Measurements from ENCODE around the gene PAPPA2.

DNA sequence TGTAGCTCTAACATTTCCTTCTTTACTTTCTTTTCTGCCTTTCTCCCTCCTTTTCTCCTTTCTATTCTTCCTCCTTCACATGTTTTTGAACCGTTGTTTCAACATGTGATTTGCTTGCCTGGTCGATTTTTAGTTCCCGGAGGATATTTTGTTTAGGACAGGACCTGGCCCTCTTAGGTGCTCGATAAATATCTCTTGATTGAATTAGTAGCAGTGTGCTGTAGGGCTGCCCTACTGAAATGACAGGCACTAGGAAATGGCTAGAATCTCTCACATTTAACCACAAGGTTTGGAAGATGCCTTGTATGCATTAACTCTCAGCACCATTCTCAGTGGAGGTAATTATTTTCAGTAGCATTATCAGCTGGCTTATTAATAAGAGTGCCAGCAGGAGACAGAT lies 305.6 kb downstream of the PAPPA2 start:
- TF ChIP-seq, protein P1, sequence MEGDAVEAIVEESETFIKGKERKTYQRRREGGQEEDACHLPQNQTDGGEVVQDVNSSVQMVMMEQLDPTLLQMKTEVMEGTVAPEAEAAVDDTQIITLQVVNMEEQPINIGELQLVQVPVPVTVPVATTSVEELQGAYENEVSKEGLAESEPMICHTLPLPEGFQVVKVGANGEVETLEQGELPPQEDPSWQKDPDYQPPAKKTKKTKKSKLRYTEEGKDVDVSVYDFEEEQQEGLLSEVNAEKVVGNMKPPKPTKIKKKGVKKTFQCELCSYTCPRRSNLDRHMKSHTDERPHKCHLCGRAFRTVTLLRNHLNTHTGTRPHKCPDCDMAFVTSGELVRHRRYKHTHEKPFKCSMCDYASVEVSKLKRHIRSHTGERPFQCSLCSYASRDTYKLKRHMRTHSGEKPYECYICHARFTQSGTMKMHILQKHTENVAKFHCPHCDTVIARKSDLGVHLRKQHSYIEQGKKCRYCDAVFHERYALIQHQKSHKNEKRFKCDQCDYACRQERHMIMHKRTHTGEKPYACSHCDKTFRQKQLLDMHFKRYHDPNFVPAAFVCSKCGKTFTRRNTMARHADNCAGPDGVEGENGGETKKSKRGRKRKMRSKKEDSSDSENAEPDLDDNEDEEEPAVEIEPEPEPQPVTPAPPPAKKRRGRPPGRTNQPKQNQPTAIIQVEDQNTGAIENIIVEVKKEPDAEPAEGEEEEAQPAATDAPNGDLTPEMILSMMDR (IDR thresholded peaks at IDR 0.05 in 2 of 3, conservative IDR thresholded peaks at IDR 0.05 in 1 of 3; ENCODE audit: control insufficient read depth in 2 of 3, extremely low read depth in 1 of 3, insufficient read depth in 1 of 3, low read depth in 3 of 3, low read length in 3 of 3), result no peak
- TF ChIP-seq SMARCA5 (IDR thresholded peaks at IDR 0.05), result no peak
- no peak for TF ChIP-seq POLR2AphosphoS2 (IDR thresholded peaks at IDR 0.05; ENCODE audit: low read depth, low read length)
- no peak for TF ChIP-seq CEBPB (IDR thresholded peaks at IDR 0.05; ENCODE audit: borderline replicate concordance in 1 of 2, low read depth in 2 of 2, low read length in 2 of 2)
- TF ChIP-seq TAF1 (IDR thresholded peaks at IDR 0.05; ENCODE audit: borderline replicate concordance, low read depth, low read length), result no peak
- no peak for TF ChIP-seq EGR1 (IDR thresholded peaks at IDR 0.05; ENCODE audit: borderline replicate concordance in 1 of 2, low read depth in 2 of 2, low read length in 2 of 2)
- no peak for TF ChIP-seq JUNB (IDR thresholded peaks at IDR 0.05)
- no peak for TF ChIP-seq BCL11A (IDR thresholded peaks at IDR 0.05; ENCODE audit: low read depth, low read length)
- TF ChIP-seq ZZZ3 (IDR thresholded peaks at IDR 0.05; ENCODE audit: control insufficient read depth, insufficient read length, low read depth), result no peak
